BJ (cell line): Measurements from ENCODE around the gene RBMS1. TPM values are rescaled to one million over a fixed set of nuclear protein-coding genes. Genes with fewer than 3 reads are reported as not detected.

Source experiments
- CTCF ChIA-PET: fragments of 350-600 bp; formaldehyde crosslinking; extraction: SDS; loops from one replicate; lab custom pipeline; 2021; ENCODE audit warnings: antibody characterized with exemption, inconsistent platforms; lab: Yijun Ruan, JAX
- POLR2A ChIA-PET: fragments of 300-600 bp; sonication (Branson Sonifier 250); formaldehyde crosslinking; extraction: SDS; loops from one replicate; lab custom pipeline; 2021; ENCODE audit warnings: antibody characterized with exemption; lab: Charles Lee
- DNase-seq: peaks from one replicate; pipeline ENCODE4 v3.0.0-alpha.2; 2011; ENCODE audit warnings: low read depth
- H3K27me3 ChIP-seq: 2 replicates; pipeline ENCODE4 v1.6.0; 2011; ENCODE audit warnings: low read length; ENCODE audit not compliant: control insufficient read depth, insufficient read depth
- H3K36me3 ChIP-seq: 2 replicates; pipeline ENCODE4 v1.5.1; 2011; ENCODE audit warnings: low read length; ENCODE audit not compliant: control insufficient read depth, insufficient read depth
- H3K4me3 ChIP-seq: 2 replicates; pipeline ENCODE4 v1.5.1; 2011; ENCODE audit warnings: low read depth, mild to moderate bottlenecking, control low read depth, low read length
- polyA plus RNA-seq: library from polyadenylated mRNA; depleted of rRNA; stranded (reverse); fragments of >200 nt; gene quantifications from 2 replicates; pipeline ENCODE4 v1.2.3, GENCODE V29; 2011
- TF ChIP-seq, protein P1 (sequence below): IDR thresholded peaks from 2 replicates; pipeline ENCODE4 v1.5.1; 2011; ENCODE audit warnings: low read depth, mild to moderate bottlenecking, control low read depth, inconsistent platforms, low read length, moderate library complexity; ENCODE audit not compliant: insufficient read depth

The RBMS1 gene
- polyA plus RNA-seq, 1 experiment: 80.1 TPM

DNA sequence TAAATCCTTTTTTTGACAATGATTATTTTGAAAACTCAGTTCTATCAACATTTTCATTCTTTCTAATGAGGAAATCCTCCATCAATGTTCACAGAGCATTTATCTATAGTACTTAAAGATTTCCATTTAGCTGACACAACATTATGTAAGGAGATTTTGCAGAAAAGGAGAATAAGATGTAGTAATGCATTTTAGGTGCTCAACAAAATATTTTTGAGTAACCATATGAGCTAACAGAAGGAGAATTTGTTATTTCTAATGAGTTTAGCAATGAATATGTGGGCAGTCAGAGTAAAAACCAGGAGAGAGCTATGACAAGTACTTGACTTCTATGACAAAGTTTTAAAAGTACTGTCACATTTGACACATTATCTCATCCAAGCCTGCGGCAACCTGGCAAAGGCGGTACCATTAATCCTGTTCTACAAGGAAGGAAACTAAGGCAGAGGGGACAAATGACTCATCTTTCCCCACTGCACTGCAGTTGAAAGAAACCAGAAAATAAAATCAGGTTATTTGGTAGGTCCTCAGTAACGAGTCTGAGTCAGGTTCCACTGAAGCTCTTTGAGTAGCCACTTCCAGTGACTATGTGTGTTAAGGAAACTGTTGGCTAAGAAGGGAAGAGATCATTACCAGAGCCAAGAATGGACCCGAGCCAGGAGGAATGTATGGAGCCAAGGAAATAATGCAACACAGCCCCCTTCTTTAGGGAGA lies 159.4 kb downstream of the RBMS1 start:
- no peaks in the 10 kb centered on the region for H3K36me3 ChIP-seq
- TF ChIP-seq, protein P1, sequence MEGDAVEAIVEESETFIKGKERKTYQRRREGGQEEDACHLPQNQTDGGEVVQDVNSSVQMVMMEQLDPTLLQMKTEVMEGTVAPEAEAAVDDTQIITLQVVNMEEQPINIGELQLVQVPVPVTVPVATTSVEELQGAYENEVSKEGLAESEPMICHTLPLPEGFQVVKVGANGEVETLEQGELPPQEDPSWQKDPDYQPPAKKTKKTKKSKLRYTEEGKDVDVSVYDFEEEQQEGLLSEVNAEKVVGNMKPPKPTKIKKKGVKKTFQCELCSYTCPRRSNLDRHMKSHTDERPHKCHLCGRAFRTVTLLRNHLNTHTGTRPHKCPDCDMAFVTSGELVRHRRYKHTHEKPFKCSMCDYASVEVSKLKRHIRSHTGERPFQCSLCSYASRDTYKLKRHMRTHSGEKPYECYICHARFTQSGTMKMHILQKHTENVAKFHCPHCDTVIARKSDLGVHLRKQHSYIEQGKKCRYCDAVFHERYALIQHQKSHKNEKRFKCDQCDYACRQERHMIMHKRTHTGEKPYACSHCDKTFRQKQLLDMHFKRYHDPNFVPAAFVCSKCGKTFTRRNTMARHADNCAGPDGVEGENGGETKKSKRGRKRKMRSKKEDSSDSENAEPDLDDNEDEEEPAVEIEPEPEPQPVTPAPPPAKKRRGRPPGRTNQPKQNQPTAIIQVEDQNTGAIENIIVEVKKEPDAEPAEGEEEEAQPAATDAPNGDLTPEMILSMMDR: no peak
- ChIA-PET CTCF (interaction anchor here (0.6 to 1.1 kb wide), 2 partner anchors 10 to 13 kb away, joined by 3 to 7 read pairs; no protein-coding TSS in a partner anchor), POLR2A (no interaction called here)
- H3K27me3 ChIP-seq: no peaks in the 10 kb centered on the region
- no peak overlapping the region for H3K4me3 ChIP-seq
- no peak for DNase-seq

DNA sequence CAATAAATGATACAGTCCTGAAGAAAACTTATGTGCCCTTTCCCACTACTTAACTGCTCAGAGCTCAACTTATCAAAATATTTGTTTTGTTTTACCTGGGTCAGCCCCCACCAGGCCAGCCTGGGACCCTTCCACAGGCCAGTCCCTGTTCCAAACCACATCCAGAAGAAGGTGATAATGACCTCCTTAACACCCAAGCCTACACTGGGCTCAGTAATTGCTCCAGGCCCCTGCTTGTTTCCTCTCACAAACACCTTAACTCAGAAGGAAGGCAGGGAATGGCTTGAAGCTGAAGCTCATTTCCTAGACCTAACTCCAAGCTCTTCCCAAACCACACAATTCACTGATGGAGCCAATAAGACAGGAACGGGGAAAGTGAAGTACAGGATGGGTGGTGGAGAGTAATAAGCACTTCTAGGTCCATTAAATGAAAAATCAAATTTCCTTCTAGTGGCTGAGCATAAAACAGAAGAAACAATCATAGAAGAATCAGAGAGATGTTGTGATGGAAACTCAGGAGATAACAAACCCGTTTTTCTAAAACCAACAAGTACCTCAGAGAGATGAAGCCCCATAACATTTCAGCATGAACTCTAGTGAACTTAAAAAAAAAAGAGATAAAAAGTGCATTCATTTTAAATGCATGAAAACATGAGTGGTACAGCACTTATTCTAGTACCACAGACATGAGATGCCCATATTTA lies 160.1 kb downstream of the RBMS1 start:
- H3K27me3 ChIP-seq: no peaks in the 10 kb centered on the region
- no peaks in the 10 kb centered on the region for H3K36me3 ChIP-seq
- ChIA-PET POLR2A (no interaction called here), CTCF (interaction anchor here (1.3 kb wide), 1 partner anchor 9 kb away, joined by 10 read pairs; no protein-coding TSS in a partner anchor)
- no peak for DNase-seq
- TF ChIP-seq, protein P1: no peak
- no peak overlapping the region for H3K4me3 ChIP-seq

DNA sequence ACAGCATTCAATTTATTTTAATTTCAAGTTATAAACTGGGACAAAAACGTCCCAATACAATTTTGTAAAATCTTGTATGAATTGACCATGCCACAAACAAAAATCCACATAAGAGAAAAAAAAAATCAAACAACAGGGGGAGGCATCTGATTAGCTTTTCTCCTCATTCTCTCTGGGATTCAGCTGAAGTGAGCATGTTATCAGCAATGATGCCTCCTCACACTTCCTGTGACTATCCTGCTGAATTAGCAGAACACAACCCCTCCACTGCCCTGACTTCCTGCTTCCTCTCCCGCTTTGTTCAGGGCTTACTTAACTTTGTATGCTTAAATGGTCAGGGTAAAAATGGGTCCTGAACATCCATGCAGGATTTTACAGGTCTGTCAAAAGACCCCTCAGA lies 161.3 kb downstream of the RBMS1 start:
- DNase-seq: no peak
- ChIA-PET POLR2A (no interaction called here), CTCF (interaction anchor here (0.9 to 1.3 kb wide), 2 partner anchors 8 to 367 kb away, joined by 3 to 10 read pairs; no protein-coding TSS in a partner anchor)

DNA sequence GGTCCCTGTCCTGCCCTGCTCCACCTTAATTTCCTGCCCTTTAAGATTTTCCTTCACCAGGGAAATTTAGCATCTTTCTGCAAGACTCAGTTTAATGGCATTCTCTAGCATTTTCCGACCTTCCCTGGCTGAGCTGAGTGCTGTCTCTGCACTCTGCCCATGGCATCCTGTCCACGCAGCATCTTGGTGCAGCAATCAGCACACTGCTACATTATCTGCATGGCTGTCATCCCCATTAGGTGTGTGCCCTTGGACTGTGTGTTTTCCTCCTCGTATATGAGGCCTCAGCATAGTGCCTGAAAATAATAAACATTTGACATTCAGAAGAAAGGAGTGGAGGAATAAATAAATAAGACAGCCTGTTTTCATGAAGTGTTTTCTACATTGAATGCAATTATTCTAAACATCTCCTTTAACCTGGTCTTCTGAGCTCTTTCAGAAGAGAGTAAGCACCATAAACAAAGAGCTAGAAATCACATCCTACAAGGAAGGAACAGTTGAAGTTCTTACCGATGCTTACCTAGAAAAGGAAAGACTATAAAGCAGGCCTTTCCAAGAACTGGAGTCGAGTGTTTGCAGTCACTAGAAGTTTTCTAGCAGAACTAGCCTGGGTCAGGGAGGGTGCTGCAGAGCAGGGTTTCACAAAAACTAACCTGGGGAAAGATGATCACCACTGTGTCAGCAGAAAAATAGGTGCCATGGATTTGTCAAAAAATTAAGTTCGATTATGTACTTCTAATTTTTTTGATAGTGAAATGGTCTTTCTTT lies 162.2 kb downstream of the RBMS1 start:
- CTCF ChIA-PET: interaction anchor here (1.4 kb wide), 1 partner anchor 73 kb away, joined by 4 read pairs; no protein-coding TSS in a partner anchor
- TF ChIP-seq, protein P1: no peak
- no peak overlapping the region for H3K4me3 ChIP-seq
- no peaks in the 10 kb centered on the region for H3K36me3 ChIP-seq
- no peaks in the 10 kb centered on the region for H3K27me3 ChIP-seq
- POLR2A ChIA-PET: no interaction called here
- DNase-seq: no peak

More for the DNA sequence above, 161.3 kb downstream of the RBMS1 start:
- no peak overlapping the region for H3K4me3 ChIP-seq
- no peaks in the 10 kb centered on the region for H3K27me3 ChIP-seq
- TF ChIP-seq, protein P1: no peak
- H3K36me3 ChIP-seq: no peaks in the 10 kb centered on the region
